ENCODE results near the gene RASAL2.

DNA sequence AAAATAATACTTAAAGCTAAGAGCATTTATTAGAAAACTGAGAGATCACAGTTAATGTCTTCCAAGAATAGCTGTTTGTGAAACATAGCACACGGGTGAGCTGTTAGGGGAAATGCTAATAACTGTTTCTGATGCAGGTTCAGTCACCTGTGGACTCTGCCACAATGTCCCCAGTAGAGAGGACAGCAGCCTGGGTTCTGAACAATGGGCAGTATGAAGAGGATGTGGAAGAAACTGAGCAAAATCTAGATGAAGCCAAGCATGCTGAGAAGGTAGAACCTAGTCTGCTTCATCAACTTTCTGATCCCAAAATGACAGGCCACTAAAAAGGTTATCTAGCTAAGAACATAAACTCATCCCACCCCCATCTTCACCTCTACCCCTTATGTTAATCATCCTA is 370.2 kb downstream of the RASAL2 start:
- TF ChIP-seq, protein P1, sequence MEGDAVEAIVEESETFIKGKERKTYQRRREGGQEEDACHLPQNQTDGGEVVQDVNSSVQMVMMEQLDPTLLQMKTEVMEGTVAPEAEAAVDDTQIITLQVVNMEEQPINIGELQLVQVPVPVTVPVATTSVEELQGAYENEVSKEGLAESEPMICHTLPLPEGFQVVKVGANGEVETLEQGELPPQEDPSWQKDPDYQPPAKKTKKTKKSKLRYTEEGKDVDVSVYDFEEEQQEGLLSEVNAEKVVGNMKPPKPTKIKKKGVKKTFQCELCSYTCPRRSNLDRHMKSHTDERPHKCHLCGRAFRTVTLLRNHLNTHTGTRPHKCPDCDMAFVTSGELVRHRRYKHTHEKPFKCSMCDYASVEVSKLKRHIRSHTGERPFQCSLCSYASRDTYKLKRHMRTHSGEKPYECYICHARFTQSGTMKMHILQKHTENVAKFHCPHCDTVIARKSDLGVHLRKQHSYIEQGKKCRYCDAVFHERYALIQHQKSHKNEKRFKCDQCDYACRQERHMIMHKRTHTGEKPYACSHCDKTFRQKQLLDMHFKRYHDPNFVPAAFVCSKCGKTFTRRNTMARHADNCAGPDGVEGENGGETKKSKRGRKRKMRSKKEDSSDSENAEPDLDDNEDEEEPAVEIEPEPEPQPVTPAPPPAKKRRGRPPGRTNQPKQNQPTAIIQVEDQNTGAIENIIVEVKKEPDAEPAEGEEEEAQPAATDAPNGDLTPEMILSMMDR (IDR thresholded peaks at IDR 0.05), result no peak
- no peak for TF ChIP-seq POLR2A (IDR thresholded peaks at IDR 0.05)

Measured in thyroid gland (tissue), 4 donors.